GM12872 (cell line): ENCODE results near the gene CCDC148.

Experiments
- CTCF ChIP-seq: IDR thresholded peaks from 3 replicates; pipeline ENCODE4 v1.5.1; 2011; ENCODE audit warnings: low read depth, mild to moderate bottlenecking, low read length, moderate library complexity; ENCODE audit not compliant: insufficient read depth

CCDC148 gene

DNA sequence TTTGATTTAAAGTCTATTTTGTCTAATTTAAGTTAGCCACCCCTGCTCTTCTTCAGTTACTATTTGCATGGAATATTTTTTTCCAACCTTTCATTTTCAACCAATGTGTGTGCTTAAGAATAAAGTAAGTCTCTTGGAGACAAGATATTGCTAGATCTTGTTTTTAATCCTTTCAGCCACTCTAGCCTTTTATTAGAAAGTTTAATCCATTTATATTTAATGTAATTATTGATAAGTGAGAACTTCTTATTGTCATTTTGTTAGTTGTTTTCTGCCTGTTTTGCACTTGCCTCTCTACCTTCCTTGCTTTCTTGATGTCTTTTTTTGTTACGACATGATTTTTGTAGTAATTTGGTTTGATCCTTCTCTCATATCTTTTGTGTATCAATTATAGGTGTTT, 46.4 kb downstream of the CCDC148 start:
- TF ChIP-seq CTCF: no peak

- TF ChIP-seq CTCF: no peak
Measured at GRCh38 chr2:158407031-158407430, 49.5 kb downstream of the CCDC148 start.

- no peak for TF ChIP-seq CTCF
Measured at GRCh38 chr2:158405341-158405740, 51.2 kb downstream of the CCDC148 start.

DNA sequence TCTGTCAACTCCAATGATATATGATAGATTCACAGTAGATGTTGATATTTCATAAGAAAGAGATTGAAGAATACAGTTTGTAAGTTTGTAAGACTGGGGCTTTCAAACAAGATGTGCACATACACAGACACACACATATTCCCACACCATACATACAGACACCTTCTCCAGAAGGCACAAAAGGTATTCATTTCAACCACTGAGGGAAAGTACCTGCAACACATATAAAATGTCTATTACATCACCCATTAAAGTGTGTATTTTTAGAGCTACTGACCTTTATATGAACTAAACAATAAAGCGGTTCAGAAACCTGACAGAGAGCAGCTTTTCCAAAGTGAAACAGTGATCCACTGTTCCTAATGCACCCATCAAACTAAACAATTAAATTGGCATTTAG, 53.3 kb downstream of the CCDC148 start:
- no peak for TF ChIP-seq CTCF

- no peak for TF ChIP-seq CTCF
Measured at GRCh38 chr2:158402665-158403064, 53.9 kb downstream of the CCDC148 start.

DNA sequence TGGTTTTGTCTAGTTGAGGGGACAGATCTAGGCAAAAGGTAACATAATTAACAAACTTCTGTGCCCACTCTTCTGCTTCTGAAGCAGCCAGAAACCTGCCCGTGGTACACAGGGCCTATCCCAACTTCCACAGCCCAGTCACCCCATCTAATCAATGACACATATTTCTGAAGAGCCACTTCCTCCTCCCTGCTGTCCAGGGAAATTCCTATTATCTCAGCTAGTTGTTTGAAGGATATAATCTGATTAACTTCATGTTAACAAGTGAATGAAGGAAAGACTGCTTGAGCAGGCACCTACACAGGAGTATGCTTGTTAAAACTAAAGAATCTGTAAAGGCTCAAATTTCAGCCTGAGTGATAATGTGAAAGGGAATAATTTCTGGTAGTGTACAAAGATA, 61.4 kb downstream of the CCDC148 start:
- no peak for TF ChIP-seq CTCF

GRCh38 chr2:158394453-158394852, 62.1 kb downstream of the CCDC148 start:
- no peak for TF ChIP-seq CTCF

DNA sequence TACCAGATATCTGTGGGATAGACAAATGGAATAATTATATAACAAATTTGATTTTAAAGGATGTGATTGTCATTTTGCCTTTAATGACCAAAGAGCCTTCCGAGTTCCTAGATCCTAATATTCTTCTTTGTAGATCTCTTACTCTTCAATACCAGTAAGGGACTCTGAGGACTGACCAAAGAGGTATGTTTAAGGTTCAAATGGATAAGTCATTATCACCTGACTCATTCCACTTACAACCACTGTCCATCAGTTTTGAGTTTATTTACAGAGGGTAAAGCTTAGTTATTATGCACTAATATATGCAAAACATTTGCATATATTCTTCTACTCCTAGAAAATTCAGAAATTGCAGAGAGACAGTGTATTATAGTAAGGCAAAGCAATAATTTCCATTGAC, 62.7 kb downstream of the CCDC148 start:
- TF ChIP-seq CTCF: no peak
